T1000 (cell line): Measurements from ENCODE around the gene NPIPB6.

Source experiments
- DNase-seq: peaks from one replicate; lab custom pipeline; 2025; ENCODE audit warnings: mixed read lengths; lab: John Stamatoyannopoulos, UW

The NPIPB6 gene

GRCh38 chr16:28321700-28322411 is 41.5 kb downstream of the NPIPB6 start:
- no peak for DNase-seq

GRCh38 chr16:28320741-28321140 is 42.6 kb downstream of the NPIPB6 start:
- no peak for DNase-seq

GRCh38 chr16:28320023-28320561 is 43.2 kb downstream of the NPIPB6 start:
- DNase-seq = no peak

- no peak for DNase-seq
Observed at GRCh38 chr16:28319476-28320022, 43.8 kb downstream of the NPIPB6 start.

- DNase-seq = no peak
Observed at GRCh38 chr16:28318042-28318744, 45.1 kb downstream of the NPIPB6 start.

- no peak for DNase-seq
Observed at GRCh38 chr16:28317040-28317880, 46.0 kb downstream of the NPIPB6 start.

- no peak for DNase-seq
Observed at GRCh38 chr16:28316054-28316453, 47.3 kb downstream of the NPIPB6 start.

GRCh38 chr16:28313587-28313986 is 49.7 kb downstream of the NPIPB6 start:
- DNase-seq = no peak

GRCh38 chr16:28312327-28312726 is 51.0 kb downstream of the NPIPB6 start:
- no peak for DNase-seq

GRCh38 chr16:28311913-28312312 is 51.4 kb downstream of the NPIPB6 start:
- no peak for DNase-seq

- no peak for DNase-seq
Observed at GRCh38 chr16:28311413-28311812, 51.9 kb downstream of the NPIPB6 start.

GRCh38 chr16:28310796-28311195 is 52.5 kb downstream of the NPIPB6 start:
- DNase-seq = no peak

- no peak for DNase-seq
Observed at GRCh38 chr16:28309811-28310311, 53.4 kb downstream of the NPIPB6 start.

GRCh38 chr16:28308794-28309584 is 54.3 kb downstream of the NPIPB6 start:
- DNase-seq = no peak

GRCh38 chr16:28307936-28308335 is 55.4 kb downstream of the NPIPB6 start:
- DNase-seq = no peak

GRCh38 chr16:28304214-28304613 is 59.1 kb downstream of the NPIPB6 start:
- DNase-seq = no peak

GRCh38 chr16:28303132-28303531 is 60.2 kb downstream of the NPIPB6 start:
- no peak for DNase-seq

- no peak for DNase-seq
Observed at GRCh38 chr16:28301620-28302019, 61.7 kb downstream of the NPIPB6 start.

- DNase-seq = no peak
Observed at GRCh38 chr16:28301154-28301553, 62.2 kb downstream of the NPIPB6 start.

- no peak for DNase-seq
Observed at GRCh38 chr16:28300327-28300726, 63.0 kb downstream of the NPIPB6 start.

- DNase-seq = no peak
Observed at GRCh38 chr16:28298511-28298878, 64.8 kb downstream of the NPIPB6 start.
